ENCODE measurements around the gene LMF1.

DNA sequence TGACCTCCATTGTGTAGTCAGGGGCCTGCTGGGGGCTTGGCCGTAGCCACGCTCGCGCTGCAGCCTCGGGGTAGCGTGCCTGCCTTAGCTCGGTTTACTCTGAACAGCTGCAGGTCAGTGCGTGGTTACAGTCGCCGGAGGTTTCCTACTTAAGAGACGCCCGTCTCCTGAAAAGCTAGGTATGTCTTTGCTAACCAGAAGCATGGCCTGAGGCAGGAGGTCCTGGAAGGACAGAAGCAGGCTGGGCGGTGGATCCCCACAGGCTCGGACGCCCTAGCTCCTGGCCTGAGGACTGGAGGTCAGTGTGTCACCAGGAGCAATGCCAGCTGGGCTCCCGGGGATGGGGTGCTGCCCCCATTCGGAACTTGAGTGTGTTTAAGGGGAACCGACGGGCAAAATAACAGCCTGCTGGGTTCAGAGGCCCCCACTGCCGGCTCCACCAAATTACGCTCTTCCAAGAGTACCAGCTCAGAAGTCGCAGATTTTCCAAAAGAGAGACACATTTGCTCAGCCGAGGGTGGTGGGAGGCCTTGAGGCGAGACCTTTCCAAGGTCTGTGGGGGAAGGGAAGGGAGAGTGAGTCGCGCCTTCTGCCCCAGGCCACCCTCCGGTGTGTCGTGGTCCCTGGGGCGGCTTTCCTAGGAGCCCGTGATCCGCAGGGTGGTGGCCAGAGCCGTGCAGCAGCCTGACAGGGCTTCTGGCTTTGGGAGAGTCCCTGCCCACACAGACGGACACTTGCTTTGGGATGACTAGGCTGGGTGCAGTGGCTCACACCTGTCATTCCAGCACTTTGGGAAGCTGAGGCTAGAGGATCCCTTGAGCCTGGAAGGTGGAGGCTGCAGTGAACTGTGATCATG, 166.4 kb downstream of the LMF1 start:
- TF ChIP-seq, protein P1, sequence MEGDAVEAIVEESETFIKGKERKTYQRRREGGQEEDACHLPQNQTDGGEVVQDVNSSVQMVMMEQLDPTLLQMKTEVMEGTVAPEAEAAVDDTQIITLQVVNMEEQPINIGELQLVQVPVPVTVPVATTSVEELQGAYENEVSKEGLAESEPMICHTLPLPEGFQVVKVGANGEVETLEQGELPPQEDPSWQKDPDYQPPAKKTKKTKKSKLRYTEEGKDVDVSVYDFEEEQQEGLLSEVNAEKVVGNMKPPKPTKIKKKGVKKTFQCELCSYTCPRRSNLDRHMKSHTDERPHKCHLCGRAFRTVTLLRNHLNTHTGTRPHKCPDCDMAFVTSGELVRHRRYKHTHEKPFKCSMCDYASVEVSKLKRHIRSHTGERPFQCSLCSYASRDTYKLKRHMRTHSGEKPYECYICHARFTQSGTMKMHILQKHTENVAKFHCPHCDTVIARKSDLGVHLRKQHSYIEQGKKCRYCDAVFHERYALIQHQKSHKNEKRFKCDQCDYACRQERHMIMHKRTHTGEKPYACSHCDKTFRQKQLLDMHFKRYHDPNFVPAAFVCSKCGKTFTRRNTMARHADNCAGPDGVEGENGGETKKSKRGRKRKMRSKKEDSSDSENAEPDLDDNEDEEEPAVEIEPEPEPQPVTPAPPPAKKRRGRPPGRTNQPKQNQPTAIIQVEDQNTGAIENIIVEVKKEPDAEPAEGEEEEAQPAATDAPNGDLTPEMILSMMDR (conservative IDR thresholded peaks at IDR 0.05; ENCODE audit: low read depth, low read length): no peak
- TF ChIP-seq FOS (IDR thresholded peaks at IDR 0.05; ENCODE audit: low read depth, low read length): no peak
- no peak for TF ChIP-seq POLR2A (IDR thresholded peaks at IDR 0.05; ENCODE audit: low read depth, low read length)
- no peak for TF ChIP-seq SMC3 (IDR thresholded peaks at IDR 0.05; ENCODE audit: low read depth, low read length)
- TF ChIP-seq, protein P2, sequence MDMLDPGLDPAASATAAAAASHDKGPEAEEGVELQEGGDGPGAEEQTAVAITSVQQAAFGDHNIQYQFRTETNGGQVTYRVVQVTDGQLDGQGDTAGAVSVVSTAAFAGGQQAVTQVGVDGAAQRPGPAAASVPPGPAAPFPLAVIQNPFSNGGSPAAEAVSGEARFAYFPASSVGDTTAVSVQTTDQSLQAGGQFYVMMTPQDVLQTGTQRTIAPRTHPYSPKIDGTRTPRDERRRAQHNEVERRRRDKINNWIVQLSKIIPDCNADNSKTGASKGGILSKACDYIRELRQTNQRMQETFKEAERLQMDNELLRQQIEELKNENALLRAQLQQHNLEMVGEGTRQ (IDR thresholded peaks at IDR 0.05; ENCODE audit: low read depth, low read length): no peak
- TF ChIP-seq BHLHE40 (IDR thresholded peaks at IDR 0.05; ENCODE audit: low read depth, low read length): no peak
- TF ChIP-seq MAZ (IDR thresholded peaks at IDR 0.05; ENCODE audit: borderline replicate concordance, low read depth, low read length): no peak
- no peak for TF ChIP-seq RFX5 (IDR thresholded peaks at IDR 0.05; ENCODE audit: low read depth, low read length)
- TF ChIP-seq CEBPB (IDR thresholded peaks at IDR 0.05; ENCODE audit: low read depth, low read length): no peak
- no peak for TF ChIP-seq RAD21 (IDR thresholded peaks at IDR 0.05; ENCODE audit: low read length)
- TF ChIP-seq CHD1 (IDR thresholded peaks at IDR 0.05; ENCODE audit: low read depth, low read length): no peak
